NB4 (cell line): ENCODE results near the gene PDCD1LG2.

Source experiments
- DNase-seq: peaks from one replicate; pipeline ENCODE4 v3.0.0; 2010; ENCODE audit warnings: low read depth
- H3K4me3 ChIP-seq: one replicate; pipeline ENCODE4 v1.5.1; 2011; ENCODE audit warnings: mild to moderate bottlenecking, low read depth, low read length, moderate library complexity
- CTCF ChIP-seq: IDR thresholded peaks from one replicate; pipeline ENCODE4 v1.5.1; 2012; ENCODE audit warnings: low read depth, low read length
- MAX ChIP-seq: IDR thresholded peaks from 2 replicates; pipeline ENCODE4 v1.6.1; 2011; ENCODE audit warnings: low read depth, low read length
- MYC ChIP-seq: IDR thresholded peaks from 2 replicates; pipeline ENCODE4 v1.6.1; 2011; ENCODE audit warnings: low read depth, low read length
- POLR2A ChIP-seq: IDR thresholded peaks from 2 replicates; pipeline ENCODE4 v1.6.1; 2011; ENCODE audit warnings: mild to moderate bottlenecking; ENCODE audit not compliant: insufficient read length; ENCODE audit errors: extremely low read depth

Gene PDCD1LG2

GRCh38 chr9:5478206-5478605 lies 32.1 kb upstream of the PDCD1LG2 start:
- no peak overlapping the region for H3K4me3 ChIP-seq
- TF ChIP-seq MAX: no peak
- TF ChIP-seq POLR2A: no peak
- no peak for TF ChIP-seq MYC
- no peak for TF ChIP-seq CTCF
- DNase-seq: no peak

- no peak for DNase-seq
- TF ChIP-seq MYC (no peak), MAX (no peak), CTCF (no peak), POLR2A (no peak)
- H3K4me3 ChIP-seq: no peak overlapping the region
These were observed 30.2 kb upstream of the PDCD1LG2 start for GRCh38 chr9:5479994-5480694.

- DNase-seq: no peak
- TF ChIP-seq POLR2A (no peak), MYC (no peak), MAX (no peak), CTCF (no peak)
- no peak overlapping the region for H3K4me3 ChIP-seq
These were observed 29.4 kb upstream of the PDCD1LG2 start for GRCh38 chr9:5480919-5481318.

- TF ChIP-seq CTCF (no peak), MAX (no peak), POLR2A (no peak), MYC (no peak)
- DNase-seq: no peak
- no peak overlapping the region for H3K4me3 ChIP-seq
These were observed 28.9 kb upstream of the PDCD1LG2 start for GRCh38 chr9:5481322-5482040.

GRCh38 chr9:5482194-5482593 lies 28.1 kb upstream of the PDCD1LG2 start:
- no peak for DNase-seq
- H3K4me3 ChIP-seq: no peak overlapping the region
- no peak for TF ChIP-seq CTCF
- no peak for TF ChIP-seq MAX
- no peak for TF ChIP-seq MYC
- no peak for TF ChIP-seq POLR2A
